GM12878 (cell line): Measurements from ENCODE around the gene SLCO3A1. TPM values are rescaled to one million over a fixed set of nuclear protein-coding genes. Genes with fewer than 3 reads are reported as not detected.

Source experiments
- ATAC-seq: fragments of 200-7000 bp; cut with Tn5 transposase; 3 replicates; pipeline ENCODE4 v1.9.1; 2020; ENCODE audit warnings: mild to moderate bottlenecking, moderate library complexity
- BruUV-seq: library from RNA; stranded (reverse); fragments of 400-500 nt; replicated peaks from 2 replicates; lab custom pipeline; 2021; lab: Mats Ljungman, UMichigan
- CTCF ChIA-PET: fragments of 300-600 bp; sonication (Branson Sonifier 250); formaldehyde crosslinking; extraction: SDS; loops from one replicate; lab custom pipeline; 2021; ENCODE audit warnings: inconsistent platforms; lab: Yijun Ruan, JAX
- POLR2A ChIA-PET: fragments of 350-600 bp; formaldehyde crosslinking; extraction: SDS; loops from one replicate; lab custom pipeline; 2021; ENCODE audit warnings: inconsistent platforms; lab: Charles Lee
- RAD21 ChIA-PET: fragments of 300-600 bp; sonication (Branson Sonifier 250); formaldehyde crosslinking; loops from one replicate; lab custom pipeline; 2023; ENCODE audit warnings: antibody characterized with exemption; ENCODE audit not compliant: unreplicated experiment; lab: Charles Lee
- SMC1A ChIA-PET: fragments of 300-600 bp; sonication (Branson Sonifier 250); formaldehyde crosslinking; loops from one replicate; lab custom pipeline; 2023; ENCODE audit not compliant: unreplicated experiment, uncharacterized antibody; lab: Charles Lee
- DNase-seq: peaks from one replicate; pipeline ENCODE4 v3.0.0-alpha.2; 2011; ENCODE audit warnings: low read depth, low spot score
- FAIRE-seq: peaks from 3 replicates; lab custom pipeline; 2011; peaks lifted over from hg19 to GRCh38; lab: Jason Lieb, UNC
- H2AFZ ChIP-seq: 2 replicates; pipeline ENCODE4 v1.6.0; 2011; ENCODE audit warnings: low read depth, low read length, control low read depth; ENCODE audit not compliant: control insufficient read depth
- H3K27ac ChIP-seq: 2 replicates; pipeline ENCODE4 v1.5.1; 2011; ENCODE audit warnings: control low read depth; ENCODE audit not compliant: control insufficient read depth, insufficient read depth
- H3K27me3 ChIP-seq, 2 experiments: replicated peaks in 1 of 2; 2 replicates each; pipeline versions ENCODE4 v1.6.0 to v1.6.1; 2011; ENCODE audit warnings: low read length in 1 of 2; ENCODE audit not compliant: control insufficient read depth in 2 of 2, insufficient read depth in 2 of 2
- H3K36me3 ChIP-seq, 2 experiments: 2 replicates each; pipeline ENCODE4 v1.5.1; 2011; ENCODE audit warnings: low read length in 1 of 2; ENCODE audit not compliant: control insufficient read depth in 2 of 2, insufficient read depth in 2 of 2
- H3K4me1 ChIP-seq: 2 replicates; pipeline ENCODE4 v1.6.1; 2011; ENCODE audit warnings: mild to moderate bottlenecking, low read length, moderate library complexity, mixed read lengths; ENCODE audit not compliant: control insufficient read depth, insufficient read depth
- H3K4me2 ChIP-seq: 2 replicates; pipeline ENCODE4 v1.6.0; 2011; ENCODE audit warnings: control low read depth; ENCODE audit not compliant: control insufficient read depth, insufficient read depth
- H3K4me3 ChIP-seq: fragments of 200-600 bp; sonication (generic); 2 replicates; pipeline ENCODE4 v1.5.1; 2016
- H3K79me2 ChIP-seq: 2 replicates; pipeline ENCODE4 v1.6.0; 2011; ENCODE audit warnings: low read length; ENCODE audit not compliant: control insufficient read depth, insufficient read depth
- H3K9ac ChIP-seq: 2 replicates; pipeline ENCODE4 v1.8.0; 2011; ENCODE audit warnings: low read length, control low read depth, mixed read lengths; ENCODE audit not compliant: control insufficient read depth, insufficient read depth
- H3K9me3 ChIP-seq: replicated peaks from 3 replicates; pipeline ENCODE4 v1.5.1; 2011; ENCODE audit warnings: mild to moderate bottlenecking, low read length; ENCODE audit not compliant: control insufficient read depth, insufficient read depth
- H4K20me1 ChIP-seq: 2 replicates; pipeline ENCODE4 v1.6.0; 2011; ENCODE audit not compliant: control insufficient read depth, insufficient read depth
- CREB1 ChIP-seq: IDR thresholded peaks from 2 replicates; pipeline ENCODE4 v1.6.1; 2012; ENCODE audit warnings: low read depth, mild to moderate bottlenecking, inconsistent platforms
- MTA3 ChIP-seq: IDR thresholded peaks from 2 replicates; pipeline ENCODE4 v1.6.1; 2012; ENCODE audit warnings: low read length, inconsistent platforms, borderline replicate concordance
- PBX3 ChIP-seq: IDR thresholded peaks from 2 replicates; pipeline ENCODE4 v1.6.1; 2011; ENCODE audit warnings: mild to moderate bottlenecking, low read depth, low read length, moderate library complexity; ENCODE audit not compliant: insufficient replicate concordance
- SMAD1 ChIP-seq: fragments of 450-650 bp; IDR thresholded peaks from 2 replicates; pipeline ENCODE4 v1.6.1; 2018; ENCODE audit warnings: mild to moderate bottlenecking, low read depth; ENCODE audit not compliant: partially characterized antibody
- SMARCA5 ChIP-seq: fragments of 450-650 bp; IDR thresholded peaks from 2 replicates; pipeline ENCODE4 v1.6.1; 2017; ENCODE audit warnings: mild to moderate bottlenecking
- SUZ12 ChIP-seq: fragments of 200-600 bp; sonication (generic); IDR thresholded peaks from one replicate; pipeline ENCODE4 v1.6.1; 2018; ENCODE audit warnings: antibody characterized with exemption, mild to moderate bottlenecking; ENCODE audit not compliant: unreplicated experiment
- WGBS: methylation state at CpG from one replicate; pipeline ENCODE4 v1.1.6; 2016; ENCODE audit warnings: low lambda C conversion rate; ENCODE audit not compliant: insufficient replicate concordance, insufficient coverage; ENCODE audit errors: missing lambda C conversion rate; 5-methylcytosine and 5-hydroxymethylcytosine counted together
- in situ Hi-C: fragments of 300-500 bp; cut with MboI; formaldehyde crosslinking; loops from 9 replicates; pipeline ENCODE4 v1.14.3; 2018; ENCODE audit warnings: mixed read lengths
- intact Hi-C: fragments of 100-400 bp; cut with micrococcal nuclease; formaldehyde crosslinking; loops from one replicate; pipeline ENCODE4 v1.14.2; 2022; ENCODE audit not compliant: unreplicated experiment
- polyA plus RNA-seq, 11 experiments: library from polyadenylated mRNA; depleted of rRNA in 4 of 11; unstranded in 6 of 11; stranded (reverse) in 5 of 11; fragments of >200 nt; fragmentation: Nextera tagmentation in 4 of 11; fragmentation: Illumina TruSeq in 1 of 11; extraction: Ambion mirVana in 4 of 11; extraction: Trizol in 1 of 11; gene quantifications; 1 replicate in 1 of 11; 2 replicates in 10 of 11; pipeline versions ENCODE4 v1.2.1 to v1.2.3, GENCODE V29; 2011 to 2016; ENCODE audit warnings: inconsistent platforms in 2 of 11, missing spikeins in 2 of 11, low read depth in 1 of 11
- total RNA-seq, 4 experiments: library from RNA; depleted of rRNA in 3 of 4; stranded (reverse); fragments of >200 nt in 3 of 4; fragmentation: Illumina TruSeq in 1 of 4; extraction: Trizol in 1 of 4; gene quantifications; 2 replicates each; pipeline versions ENCODE4 v1.2.1 to v1.2.3, GENCODE V29; 2013 to 2021

SLCO3A1 gene
- total and polyA plus RNA-seq, 10 of the 15 experiments (the other 5 are each of a cell fraction or from before 2014, with no cell fraction given): 0.05 to 5.9 (median 0.31) TPM

GRCh38 chr15:91816942-91817341 lies 36.6 kb upstream of the SLCO3A1 start:
- ChIA-PET CTCF (interaction anchor here (1.0 kb wide), 1 partner anchor 33 kb away, joined by 3 read pairs; no protein-coding TSS in a partner anchor), RAD21 (no interaction called here), SMC1A (no interaction called here), POLR2A (no interaction called here)
- FAIRE-seq (no peak), ATAC-seq (no peak), DNase-seq (no peak)
- H3K9ac ChIP-seq: no peak overlapping the region
- BruUV-seq: no TSS peak
- no peak overlapping the region for H3K27ac ChIP-seq
- H3K79me2 ChIP-seq: no peaks in the 10 kb centered on the region
- TF ChIP-seq CREB1 (no peak), MTA3 (no peak), SMAD1 (no peak)
- H3K4me1 ChIP-seq: no peaks in the 10 kb centered on the region
- in situ Hi-C loops (no loop called here), intact Hi-C loops (no loop called here)
- H3K27me3 ChIP-seq: no peaks in the 10 kb centered on the region; a peak in 1 of 4 replicates
- WGBS: 19% methylated on average over 3 of the region's 3 CpGs
- H3K4me3 ChIP-seq: no peak overlapping the region
- H2AFZ ChIP-seq: no peak overlapping the region
- H3K9me3 ChIP-seq: no peaks in the 10 kb centered on the region; the same call in 2 of the 3 replicates
- no peak overlapping the region for H3K4me2 ChIP-seq
- no peaks in the 10 kb centered on the region for H4K20me1 ChIP-seq
- no peaks in the 10 kb centered on the region for H3K36me3 ChIP-seq

- Histone ChIP-seq H3K4me2 (no peak overlapping the region), H3K27me3 (no peaks in the 10 kb centered on the region; a peak in 1 of 4 replicates), H3K9ac (no peak overlapping the region), H3K4me1 (no peaks in the 10 kb centered on the region), H4K20me1 (no peaks in the 10 kb centered on the region), H3K9me3 (no peaks in the 10 kb centered on the region; the same call in 2 of the 3 replicates), H3K36me3 (no peaks in the 10 kb centered on the region), H3K79me2 (no peaks in the 10 kb centered on the region), H3K27ac (no peak overlapping the region), H3K4me3 (no peak overlapping the region), H2AFZ (no peak overlapping the region)
- DNase-seq (no peak), FAIRE-seq (no peak), ATAC-seq (no peak)
- ChIA-PET RAD21 (no interaction called here), CTCF (no interaction called here), SMC1A (no interaction called here), POLR2A (no interaction called here)
- in situ Hi-C loops: no loop called here
- intact Hi-C loops: no loop called here
- 45% methylated on average over 5 of the region's 5 CpGs for WGBS
- BruUV-seq: no TSS peak
- no peak for TF ChIP-seq SUZ12
- no peak for TF ChIP-seq SMARCA5
- TF ChIP-seq PBX3: no peak
Measured at GRCh38 chr15:91821458-91821857, 32.0 kb upstream of the SLCO3A1 start.
